ENCODE measurements around the gene CYP1A2. TPM values are rescaled to one million over a fixed set of nuclear protein-coding genes. Genes with fewer than 3 reads are reported as not detected.

CYP1A2 gene
- total and polyA plus RNA-seq, 9 of the 15 experiments (the other 6 are each of a cell fraction or from before 2014, with no cell fraction given), result not detected

DNA sequence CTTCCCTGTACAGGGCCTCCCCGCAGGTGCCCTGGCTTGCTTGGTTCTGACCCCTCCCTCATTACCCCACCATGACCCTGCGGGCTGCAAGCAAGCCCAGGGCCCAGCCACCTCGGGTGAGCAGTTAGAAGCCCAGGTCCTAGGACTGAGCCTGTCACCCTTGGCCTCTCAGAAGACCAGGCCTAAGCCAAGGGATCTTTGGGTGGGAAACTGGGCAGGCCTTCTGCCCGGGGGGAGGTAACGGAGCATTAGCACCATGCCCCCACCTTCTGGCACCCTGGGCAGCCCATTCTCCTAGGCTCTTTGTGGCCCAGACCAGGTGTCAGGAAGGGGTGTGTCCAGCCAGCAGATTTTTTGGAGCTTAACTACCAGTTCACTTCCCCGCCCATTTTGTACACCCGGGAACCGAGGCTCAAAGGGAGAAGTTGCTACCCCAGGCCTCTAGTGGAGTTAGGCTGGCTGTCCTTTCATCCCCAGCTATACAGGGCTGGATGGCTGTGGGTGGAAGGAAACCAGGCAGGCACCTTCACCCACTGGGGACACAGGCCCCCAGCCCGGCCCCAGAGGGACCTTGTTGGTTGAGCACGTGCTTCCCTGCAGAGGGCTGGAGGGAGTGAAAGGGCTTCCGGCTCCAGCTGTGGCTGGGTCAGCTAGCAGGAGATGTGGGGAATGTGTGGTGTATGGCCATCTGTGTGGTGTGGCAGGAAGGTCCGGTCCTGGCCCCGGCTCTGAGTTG, 34.6 kb downstream of the CYP1A2 start (continued):
- 0 out of 2 replicates have a peak, but pooled peaks have one; percentile 35 for TF ChIP-seq POLR2G (IDR thresholded peaks at IDR 0.05; ENCODE audit: low read depth, low read length)
- TF ChIP-seq, protein P1, sequence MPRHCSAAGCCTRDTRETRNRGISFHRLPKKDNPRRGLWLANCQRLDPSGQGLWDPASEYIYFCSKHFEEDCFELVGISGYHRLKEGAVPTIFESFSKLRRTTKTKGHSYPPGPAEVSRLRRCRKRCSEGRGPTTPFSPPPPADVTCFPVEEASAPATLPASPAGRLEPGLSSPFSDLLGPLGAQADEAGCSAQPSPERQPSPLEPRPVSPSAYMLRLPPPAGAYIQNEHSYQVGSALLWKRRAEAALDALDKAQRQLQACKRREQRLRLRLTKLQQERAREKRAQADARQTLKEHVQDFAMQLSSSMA (CRISPR knock-in tag; IDR thresholded peaks at IDR 0.05), result no peak
- 0 out of 4 replicates have a peak, but pooled peaks of 1 of the 2 experiments have one; percentile 4 for TF ChIP-seq MAZ (CRISPR knock-in tag; conservative IDR thresholded peaks at IDR 0.05 in 1 of 2, IDR thresholded peaks at IDR 0.05 in 1 of 2)
- TF ChIP-seq POLR2B (IDR thresholded peaks at IDR 0.05; ENCODE audit: low read depth, partially characterized antibody), result no peak
- TF ChIP-seq RAD51 (IDR thresholded peaks at IDR 0.05; ENCODE audit: borderline replicate concordance, low read depth), result peak; percentile 29; the same call in 1 of the 2 replicates
- 0 out of 2 replicates have a peak, but pooled peaks have one; percentile 31 for TF ChIP-seq ZFP1 (CRISPR knock-in tag; IDR thresholded peaks at IDR 0.05)
- TF ChIP-seq CREB1 (IDR thresholded peaks at IDR 0.05), result no peak
- no peak for TF ChIP-seq CREB1 (CRISPR knock-in tag; IDR thresholded peaks at IDR 0.05)
- TF ChIP-seq ZNF282 (CRISPR knock-in tag; IDR thresholded peaks at IDR 0.05), result no peak
- peak; percentile 72 for TF ChIP-seq MYC (IDR thresholded peaks at IDR 0.05; ENCODE audit: low read depth, low read length)
- no peak for TF ChIP-seq MYC (CRISPR knock-in tag; IDR thresholded peaks at IDR 0.05; ENCODE audit: borderline replicate concordance, low read depth)
- TF ChIP-seq, protein P2, sequence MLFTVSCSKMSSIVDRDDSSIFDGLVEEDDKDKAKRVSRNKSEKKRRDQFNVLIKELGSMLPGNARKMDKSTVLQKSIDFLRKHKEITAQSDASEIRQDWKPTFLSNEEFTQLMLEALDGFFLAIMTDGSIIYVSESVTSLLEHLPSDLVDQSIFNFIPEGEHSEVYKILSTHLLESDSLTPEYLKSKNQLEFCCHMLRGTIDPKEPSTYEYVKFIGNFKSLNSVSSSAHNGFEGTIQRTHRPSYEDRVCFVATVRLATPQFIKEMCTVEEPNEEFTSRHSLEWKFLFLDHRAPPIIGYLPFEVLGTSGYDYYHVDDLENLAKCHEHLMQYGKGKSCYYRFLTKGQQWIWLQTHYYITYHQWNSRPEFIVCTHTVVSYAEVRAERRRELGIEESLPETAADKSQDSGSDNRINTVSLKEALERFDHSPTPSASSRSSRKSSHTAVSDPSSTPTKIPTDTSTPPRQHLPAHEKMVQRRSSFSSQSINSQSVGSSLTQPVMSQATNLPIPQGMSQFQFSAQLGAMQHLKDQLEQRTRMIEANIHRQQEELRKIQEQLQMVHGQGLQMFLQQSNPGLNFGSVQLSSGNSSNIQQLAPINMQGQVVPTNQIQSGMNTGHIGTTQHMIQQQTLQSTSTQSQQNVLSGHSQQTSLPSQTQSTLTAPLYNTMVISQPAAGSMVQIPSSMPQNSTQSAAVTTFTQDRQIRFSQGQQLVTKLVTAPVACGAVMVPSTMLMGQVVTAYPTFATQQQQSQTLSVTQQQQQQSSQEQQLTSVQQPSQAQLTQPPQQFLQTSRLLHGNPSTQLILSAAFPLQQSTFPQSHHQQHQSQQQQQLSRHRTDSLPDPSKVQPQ (CRISPR knock-in tag; IDR thresholded peaks at IDR 0.05; ENCODE audit: borderline replicate concordance), result no peak

All from K562 (cell line).